Mesothelial cell of epicardium (in vitro differentiated cells): ENCODE data around the gene RBMS3. TPM values are rescaled to one million over a fixed set of nuclear protein-coding genes. Genes with fewer than 3 reads are reported as not detected.

Experiments
- DNase-seq, 2 experiments: peaks; one replicate each; pipeline ENCODE4 v3.0.0; 2021; ENCODE audit warnings: low spot score in 2 of 2; ENCODE audit not compliant: unreplicated experiment in 2 of 2
- H3K27ac Mint-ChIP-seq: 2 replicates; pipeline ENCODE4 v1.8.0; 2021; ENCODE audit warnings: mixed read lengths
- H3K27me3 Mint-ChIP-seq: 2 replicates; pipeline ENCODE4 v1.8.0; 2021; ENCODE audit warnings: low read depth, mixed read lengths
- H3K36me3 Mint-ChIP-seq: 2 replicates; pipeline ENCODE4 v1.8.0; 2021; ENCODE audit warnings: mixed read lengths
- H3K4me1 Mint-ChIP-seq: 2 replicates; pipeline ENCODE4 v1.8.0; 2021; ENCODE audit warnings: mixed read lengths
- H3K4me3 Mint-ChIP-seq: 2 replicates; pipeline ENCODE4 v1.8.0; 2021; ENCODE audit warnings: mild to moderate bottlenecking, moderate library complexity, mixed read lengths
- H3K9me3 Mint-ChIP-seq: 2 replicates; pipeline ENCODE4 v1.8.0; 2021; ENCODE audit warnings: mixed read lengths
- CTCF ChIP-seq: fragments of 200-600 bp; sonication (generic); IDR thresholded peaks from one replicate; pipeline ENCODE4 v1.5.0; 2021; ENCODE audit warnings: antibody characterized with exemption; ENCODE audit not compliant: unreplicated experiment
- total RNA-seq: library from RNA; stranded (reverse); gene quantifications from 3 replicates; pipeline ENCODE4 v1.2.1, GENCODE V29; 2021

RBMS3 gene
- total RNA-seq, 1 donor from 2014 or later, result 42.5 TPM

DNA sequence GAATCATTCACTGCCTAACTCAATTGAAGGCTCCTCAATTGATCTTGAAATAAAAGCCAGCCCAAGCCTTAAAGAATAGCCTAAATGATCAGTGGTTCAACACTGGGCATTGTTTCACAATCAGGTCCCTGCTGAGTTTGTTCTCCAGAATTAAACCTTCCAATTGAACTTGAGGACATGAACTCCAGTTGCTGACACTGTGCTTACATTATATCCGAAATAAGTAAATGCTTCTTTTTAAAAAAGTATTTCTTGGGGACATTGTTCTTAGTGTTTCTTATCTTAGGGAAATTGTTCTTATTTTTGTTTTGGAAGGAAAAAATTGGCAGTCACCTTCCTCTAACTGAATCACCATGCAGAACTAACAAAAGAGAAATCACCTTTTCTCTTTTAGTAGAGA is 450.2 kb downstream of the RBMS3 start:
- H3K4me1 Mint-ChIP-seq, result no peaks in the 10 kb centered on the region
- no peak for TF ChIP-seq CTCF
- no peak overlapping the region for H3K4me3 Mint-ChIP-seq
- H3K27ac Mint-ChIP-seq, result no peak overlapping the region
- peaks cover 9% of the 10 kb centered on the region for H3K36me3 Mint-ChIP-seq
- peaks cover 25% of the 10 kb centered on the region for H3K9me3 Mint-ChIP-seq
- no peak for DNase-seq
- no peaks in the 10 kb centered on the region for H3K27me3 Mint-ChIP-seq

GRCh38 chr3:29741231-29741630 is 460.4 kb downstream of the RBMS3 start:
- peak overlapping the region; percentile 79 for H3K27ac Mint-ChIP-seq
- DNase-seq, result no peak
- no peaks in the 10 kb centered on the region for H3K27me3 Mint-ChIP-seq
- TF ChIP-seq CTCF, result no peak
- peaks cover 4% of the 10 kb centered on the region for H3K9me3 Mint-ChIP-seq
- peaks cover 4% of the 10 kb centered on the region for H3K36me3 Mint-ChIP-seq
- no peak overlapping the region for H3K4me3 Mint-ChIP-seq
- peaks cover 32% of the 10 kb centered on the region for H3K4me1 Mint-ChIP-seq

DNA sequence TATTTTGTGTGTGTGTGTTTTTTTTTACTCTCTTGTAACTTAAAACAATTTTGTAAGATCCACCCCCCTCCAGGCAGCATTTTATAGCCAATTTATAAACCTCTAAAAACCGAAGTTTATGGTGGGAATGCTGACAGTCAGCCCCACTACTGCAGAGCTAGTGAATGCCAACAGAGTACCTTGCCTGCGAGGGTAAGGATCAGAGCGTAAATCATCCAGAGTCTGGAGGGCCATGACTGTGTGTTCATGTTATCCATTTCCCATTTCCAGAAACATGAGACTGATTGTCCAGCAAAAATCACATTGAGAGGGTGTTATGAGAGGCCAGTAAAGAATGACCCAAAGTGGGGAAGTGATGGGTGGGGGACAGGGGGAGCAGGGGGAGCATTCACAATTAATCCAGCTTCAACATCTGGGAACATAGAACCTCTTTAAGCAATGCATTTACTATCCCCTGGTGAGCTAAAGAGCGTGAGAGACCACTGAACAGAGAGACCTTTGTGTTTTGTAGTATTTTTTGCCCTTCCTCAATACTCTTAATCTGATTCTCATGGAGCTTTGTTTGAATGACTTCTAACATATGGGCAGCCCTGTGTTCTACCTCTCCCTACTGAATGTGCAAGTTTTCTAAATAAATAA is 464.5 kb downstream of the RBMS3 start:
- peak overlapping the region; percentile 51 for H3K27ac Mint-ChIP-seq
- peaks cover 27% of the 10 kb centered on the region for H3K4me1 Mint-ChIP-seq
- no peaks in the 10 kb centered on the region for H3K27me3 Mint-ChIP-seq
- H3K4me3 Mint-ChIP-seq, result no peak overlapping the region
- H3K36me3 Mint-ChIP-seq, result peaks cover 3% of the 10 kb centered on the region
- TF ChIP-seq CTCF, result no peak
- H3K9me3 Mint-ChIP-seq, result peaks cover 4% of the 10 kb centered on the region
- DNase-seq, result no peak

DNA sequence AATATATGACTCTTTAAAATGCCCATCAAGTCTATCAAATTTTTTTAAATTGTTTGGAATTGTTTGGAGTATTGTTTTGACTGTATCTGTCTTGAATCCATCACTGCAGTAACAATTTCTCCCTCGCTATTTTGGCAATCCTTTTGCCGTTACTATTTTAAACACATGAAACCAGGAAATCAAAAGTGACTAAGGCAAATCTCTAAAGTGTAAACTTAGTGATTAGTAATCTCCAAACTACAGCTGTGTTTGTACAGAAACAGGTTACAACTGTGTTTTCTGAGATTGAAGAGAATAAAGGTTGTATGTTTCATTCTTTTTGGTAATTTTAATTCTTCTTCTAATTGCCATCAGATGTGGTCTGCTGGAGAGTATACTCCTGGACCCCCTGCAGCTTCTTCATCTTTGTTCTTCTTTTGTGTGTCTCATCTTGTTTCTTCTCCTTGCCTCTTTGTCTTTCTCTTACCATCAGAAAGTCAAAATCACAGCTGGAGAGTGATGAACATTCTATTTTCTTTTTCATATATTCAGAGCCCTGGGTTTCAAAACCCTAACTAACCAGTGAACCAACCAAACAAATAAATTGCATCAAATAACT is 465.4 kb downstream of the RBMS3 start:
- TF ChIP-seq CTCF, result no peak
- peaks cover 21% of the 10 kb centered on the region for H3K4me1 Mint-ChIP-seq
- no peak for DNase-seq
- no peak overlapping the region for H3K4me3 Mint-ChIP-seq
- no peaks in the 10 kb centered on the region for H3K36me3 Mint-ChIP-seq
- no peaks in the 10 kb centered on the region for H3K27me3 Mint-ChIP-seq
- no peak overlapping the region for H3K27ac Mint-ChIP-seq
- peaks cover under 1% of the 10 kb centered on the region for H3K9me3 Mint-ChIP-seq

GRCh38 chr3:29747991-29748390 is 467.1 kb downstream of the RBMS3 start:
- no peak overlapping the region for H3K27ac Mint-ChIP-seq
- peaks cover 14% of the 10 kb centered on the region for H3K4me1 Mint-ChIP-seq
- no peaks in the 10 kb centered on the region for H3K36me3 Mint-ChIP-seq
- H3K4me3 Mint-ChIP-seq, result no peak overlapping the region
- no peaks in the 10 kb centered on the region for H3K9me3 Mint-ChIP-seq
- no peaks in the 10 kb centered on the region for H3K27me3 Mint-ChIP-seq
- TF ChIP-seq CTCF, result no peak
- no peak for DNase-seq
